ENCODE measurements around the gene SFI1.

The SFI1 gene

DNA sequence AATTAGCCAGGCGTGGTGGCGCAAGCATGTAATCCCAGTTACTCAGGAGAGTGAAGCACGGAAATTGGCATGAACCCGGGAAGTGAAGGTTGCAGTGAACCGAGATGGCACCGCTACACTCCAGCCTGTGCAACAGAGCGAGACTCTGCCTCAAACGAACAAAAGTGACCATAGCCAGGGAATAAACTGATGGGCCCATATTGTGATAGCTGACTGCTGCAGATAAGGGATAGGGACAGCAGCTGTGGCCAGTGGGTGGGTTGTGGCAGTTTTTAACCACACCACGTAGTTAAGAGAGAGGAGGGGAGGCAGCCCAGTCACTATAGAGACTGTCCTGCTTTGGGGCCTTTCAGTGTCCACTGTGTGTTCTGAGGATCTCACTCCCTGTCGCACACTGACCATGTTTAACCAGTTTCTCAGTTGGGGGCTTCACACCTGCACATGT is 106.8 kb downstream of the SFI1 start:
- DNase-seq = no peak

DNA sequence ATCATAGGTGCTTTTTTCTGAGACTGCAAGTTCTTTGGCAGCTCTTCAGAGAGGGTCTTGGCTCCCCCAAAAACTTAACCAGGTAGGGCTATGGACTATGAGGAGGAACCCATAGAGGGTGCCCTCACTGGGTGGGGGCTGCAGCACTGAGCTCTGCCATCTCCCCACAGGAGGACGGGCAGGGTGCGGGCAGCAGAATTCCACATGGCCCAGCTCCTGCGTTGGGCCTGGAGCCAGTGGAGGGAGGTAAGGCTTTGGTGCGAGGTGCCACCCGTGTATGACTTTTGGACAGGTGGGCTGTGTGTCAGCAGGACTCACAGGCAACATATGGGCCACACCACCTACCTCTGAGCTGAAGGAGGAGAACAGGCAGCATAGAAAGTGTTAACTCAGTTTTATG is 107.2 kb downstream of the SFI1 start:
- DNase-seq = no peak

DNA sequence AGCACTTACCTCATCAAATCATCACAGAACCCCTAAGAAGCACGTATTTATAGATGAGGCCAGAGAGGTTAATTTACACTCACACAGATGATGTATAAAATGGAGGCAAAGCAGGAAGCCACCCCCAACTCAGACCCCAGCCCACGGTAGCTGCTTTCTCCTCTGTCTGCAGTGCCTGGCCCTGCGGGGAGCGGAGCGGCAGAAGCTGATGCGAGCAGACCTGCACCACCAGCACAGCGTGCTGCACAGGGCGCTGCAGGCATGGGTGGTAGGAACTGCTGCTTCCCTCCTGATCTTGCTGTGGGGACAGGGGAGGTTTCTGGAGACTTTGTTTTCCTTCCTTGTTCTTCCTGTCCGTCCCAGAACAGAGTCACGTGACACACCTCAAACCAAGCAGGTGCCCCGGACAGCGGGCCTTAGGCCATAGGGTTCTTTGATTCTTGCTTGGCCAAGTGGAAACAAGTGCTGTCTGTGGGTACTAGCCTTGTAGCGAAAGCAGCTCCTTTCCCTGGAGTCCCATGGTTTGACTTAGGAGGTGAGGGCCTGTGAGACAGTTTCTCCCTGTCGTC is 107.9 kb downstream of the SFI1 start:
- DNase-seq = no peak

DNA sequence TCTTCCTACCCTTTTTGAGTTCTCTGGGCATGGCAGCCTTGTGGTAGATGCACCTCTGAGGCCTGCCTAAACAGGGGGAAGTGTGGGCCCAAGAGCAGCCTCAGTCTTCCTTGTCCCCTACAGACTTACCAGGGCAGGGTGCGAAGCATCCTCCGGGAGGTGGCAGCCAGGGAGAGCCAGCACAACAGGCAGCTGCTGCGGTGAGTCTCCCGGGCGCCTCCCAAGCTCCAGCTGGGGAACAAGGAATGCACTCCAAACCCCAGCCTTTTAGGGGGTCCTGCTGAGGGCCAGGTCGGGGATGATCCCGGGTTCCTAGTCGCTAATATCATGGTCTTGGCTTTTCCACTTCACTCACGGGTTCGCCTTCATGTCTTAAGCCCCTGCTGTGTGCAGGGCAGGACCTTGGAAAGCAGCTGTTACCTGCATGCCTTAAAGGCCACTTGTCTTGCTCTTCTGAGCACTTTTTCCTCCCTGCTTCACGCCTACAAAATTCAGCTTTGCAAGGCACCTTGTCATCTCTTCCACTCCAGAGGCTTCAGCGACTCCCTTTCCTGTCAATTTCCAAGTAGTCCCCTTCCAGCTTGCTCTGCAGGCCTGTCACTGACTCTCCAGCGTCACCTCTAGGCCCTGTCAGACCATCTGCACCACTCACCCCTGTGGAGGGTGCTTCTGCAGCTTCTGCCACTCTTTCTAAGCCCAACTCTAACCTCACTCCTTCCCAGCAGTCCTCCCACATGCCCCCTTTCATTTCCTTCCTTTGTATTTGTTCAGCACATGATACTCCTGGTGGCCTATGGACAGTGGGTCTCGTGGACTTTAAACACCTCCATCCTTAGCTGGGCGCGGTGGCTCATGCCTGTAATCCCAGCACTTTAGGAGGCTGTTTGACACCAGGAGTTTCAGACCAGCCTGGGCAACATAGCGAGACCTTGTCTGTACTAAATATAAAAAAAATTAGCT is 108.7 kb downstream of the SFI1 start:
- no peak for DNase-seq

DNA sequence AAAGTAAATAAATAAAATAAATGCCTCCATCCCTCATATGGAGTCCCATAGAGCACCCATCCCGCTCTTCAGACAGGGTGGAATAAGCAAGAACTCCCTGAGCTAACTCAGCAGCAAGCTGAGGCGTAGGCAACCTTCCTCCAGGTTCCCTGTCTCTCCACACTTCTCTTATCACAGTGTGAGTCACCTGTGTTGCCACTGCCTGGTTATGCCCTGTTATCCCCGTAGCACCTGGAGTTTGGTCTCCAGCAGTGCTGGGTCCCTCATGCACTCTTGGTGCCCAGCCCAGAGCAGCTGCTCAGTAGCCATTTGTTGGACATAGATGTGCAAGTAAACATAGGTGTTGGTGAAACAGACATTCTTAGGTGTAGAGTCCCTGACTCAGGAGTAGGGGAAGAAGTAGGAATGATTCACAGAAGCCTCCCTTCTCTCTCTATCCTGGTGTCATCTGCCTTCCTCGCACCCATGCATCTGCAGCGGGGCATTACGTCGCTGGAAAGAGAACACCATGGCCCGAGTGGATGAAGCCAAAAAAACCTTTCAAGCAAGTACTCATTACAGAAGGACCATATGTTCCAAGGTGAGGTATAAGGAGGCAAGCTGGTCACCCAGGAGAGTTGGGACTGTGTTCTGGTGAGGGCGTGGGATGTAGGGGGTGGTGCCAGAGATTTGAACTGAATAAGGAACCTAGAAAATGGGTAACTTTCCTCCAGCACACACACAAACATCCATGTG is 109.7 kb downstream of the SFI1 start:
- no peak for DNase-seq

DNA sequence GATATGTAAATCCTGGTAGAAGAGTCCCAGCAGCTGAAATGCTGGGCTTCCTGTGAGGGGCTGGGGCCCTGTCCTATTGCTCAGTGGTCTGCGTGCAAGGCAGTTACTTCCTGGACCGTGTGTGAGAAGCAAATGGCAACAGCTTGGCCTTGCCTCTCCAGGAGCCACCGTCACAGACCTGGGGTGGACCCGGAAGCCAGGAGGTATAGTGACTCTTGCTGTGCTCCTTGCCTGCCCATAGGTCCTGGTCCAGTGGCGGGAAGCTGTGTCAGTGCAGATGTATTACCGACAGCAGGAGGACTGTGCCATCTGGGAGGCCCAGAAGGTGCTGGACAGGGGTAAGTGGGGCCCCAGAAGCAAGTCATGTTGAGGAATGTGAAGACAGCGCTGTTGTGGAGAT is 111.4 kb downstream of the SFI1 start:
- DNase-seq = no peak

DNA sequence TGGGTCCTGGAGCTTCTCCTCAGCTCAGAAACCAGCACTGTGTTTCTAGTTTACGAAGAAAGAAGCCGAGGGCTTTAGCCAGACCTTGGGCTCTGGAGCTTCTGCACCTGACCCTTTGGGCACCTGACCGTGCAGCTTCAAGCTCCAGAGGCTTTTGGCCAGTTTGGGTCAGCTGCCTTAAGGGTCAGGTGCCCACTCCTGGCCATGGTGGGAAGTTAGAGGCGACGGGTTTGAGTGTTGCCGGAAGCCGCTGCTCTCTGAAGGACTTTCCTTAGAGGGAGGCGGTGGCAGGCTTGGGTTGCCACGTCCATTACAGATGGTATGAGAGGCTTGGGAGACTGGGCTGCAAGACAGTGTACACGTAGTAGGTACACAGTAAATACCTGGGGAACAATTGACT is 113.4 kb downstream of the SFI1 start:
- no peak for DNase-seq

DNA sequence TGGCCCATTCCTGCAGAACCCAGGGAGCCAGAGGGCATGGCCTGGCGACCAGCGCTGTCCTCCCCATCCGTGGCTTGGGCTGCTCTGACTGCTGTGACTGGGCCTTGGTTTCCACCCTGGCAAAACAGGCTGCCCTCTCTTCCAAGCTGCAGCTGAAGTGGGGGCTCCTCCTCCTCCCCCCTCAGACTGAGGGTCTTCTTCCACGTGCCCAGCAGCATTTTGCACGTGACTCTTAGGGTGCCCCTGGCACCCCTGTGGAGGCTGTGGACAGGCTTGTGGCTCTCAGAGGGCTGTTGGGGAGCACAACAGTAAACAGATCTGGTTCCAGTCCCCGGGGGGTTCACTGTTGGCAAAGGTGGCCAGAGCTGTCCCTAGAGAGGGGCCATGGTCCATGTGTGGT is 114.3 kb downstream of the SFI1 start:
- DNase-seq = no peak

DNA sequence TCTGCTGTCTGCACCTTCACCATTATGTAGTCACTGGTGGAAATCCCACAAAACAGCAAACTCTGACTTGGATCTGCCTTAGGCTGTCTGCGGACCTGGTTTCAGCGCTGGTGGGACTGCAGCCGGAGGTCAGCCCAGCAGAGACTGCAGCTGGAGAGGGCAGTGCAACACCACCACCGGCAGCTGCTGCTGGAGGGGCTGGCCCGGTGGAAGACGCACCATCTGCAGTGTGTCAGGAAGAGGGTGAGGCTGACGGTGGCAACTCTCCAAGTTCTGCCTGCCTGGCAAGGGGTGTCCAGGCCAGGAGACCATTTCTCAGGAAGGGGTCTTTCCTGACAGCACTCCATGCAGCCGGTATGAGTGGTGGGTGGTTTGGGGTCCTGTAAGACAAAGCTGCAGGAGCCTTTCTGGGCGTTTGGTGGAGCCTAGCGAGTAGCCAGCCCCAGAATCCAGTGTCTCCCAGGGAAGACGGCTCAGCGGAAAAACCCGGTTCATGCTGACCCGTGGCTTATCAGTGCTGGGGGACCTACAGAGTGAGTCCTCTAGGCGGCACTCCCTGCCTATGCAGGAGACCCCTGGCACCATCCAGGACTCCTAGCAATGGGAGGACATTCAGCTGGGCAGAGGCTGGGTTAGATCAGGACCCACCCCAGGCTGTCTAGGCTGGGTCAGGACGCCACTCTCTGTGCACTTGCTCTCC is 114.9 kb downstream of the SFI1 start:
- DNase-seq = no peak

DNA sequence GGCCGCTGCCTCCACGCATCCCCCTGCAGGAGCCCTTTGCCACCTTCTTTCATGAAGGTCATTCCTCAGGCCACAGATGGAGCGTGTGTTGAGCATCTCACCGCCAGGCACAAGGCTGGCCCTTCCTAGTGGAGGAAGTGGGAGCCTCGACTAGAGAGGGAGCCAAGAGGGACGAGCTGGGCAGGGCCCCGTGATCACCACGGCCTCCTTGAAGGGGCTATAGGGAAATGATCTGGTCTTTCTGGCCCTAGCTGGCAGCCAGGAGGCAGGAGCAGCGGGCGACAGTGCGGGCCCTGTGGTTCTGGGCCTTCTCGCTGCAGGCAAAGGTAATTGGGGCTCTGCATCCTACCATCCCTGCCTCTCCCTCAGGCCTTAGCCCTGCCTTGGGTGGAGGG is 116.6 kb downstream of the SFI1 start:
- DNase-seq = no peak

DNA sequence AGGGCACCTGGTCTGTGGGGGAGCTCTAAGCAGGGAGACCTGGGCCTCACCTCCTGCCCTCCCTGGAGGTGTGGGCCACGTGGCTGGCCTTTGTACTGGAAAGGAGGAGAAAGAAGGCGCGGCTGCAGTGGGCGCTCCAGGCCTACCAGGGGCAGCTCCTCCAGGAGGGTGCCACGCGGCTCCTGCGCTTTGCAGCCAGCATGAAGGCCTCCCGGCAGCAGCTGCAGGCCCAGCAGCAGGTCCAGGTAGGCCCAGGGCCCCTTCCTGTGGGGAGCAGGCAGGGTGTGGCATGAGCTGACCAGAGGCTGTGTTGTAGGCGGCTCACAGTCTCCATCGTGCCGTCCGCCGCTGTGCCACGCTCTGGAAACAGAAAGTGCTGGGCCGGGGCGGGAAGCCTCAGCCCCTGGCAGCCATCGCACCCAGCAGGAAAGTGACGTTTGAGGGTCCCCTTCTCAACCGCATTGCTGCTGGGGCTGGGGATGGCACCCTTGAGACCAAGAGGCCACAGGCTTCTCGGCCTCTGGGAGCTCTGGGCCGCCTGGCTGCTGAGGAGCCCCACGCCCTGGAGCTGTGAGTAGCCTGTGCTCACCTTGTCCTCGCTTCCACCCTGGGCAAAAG is 117.1 kb downstream of the SFI1 start:
- no peak for DNase-seq

DNA sequence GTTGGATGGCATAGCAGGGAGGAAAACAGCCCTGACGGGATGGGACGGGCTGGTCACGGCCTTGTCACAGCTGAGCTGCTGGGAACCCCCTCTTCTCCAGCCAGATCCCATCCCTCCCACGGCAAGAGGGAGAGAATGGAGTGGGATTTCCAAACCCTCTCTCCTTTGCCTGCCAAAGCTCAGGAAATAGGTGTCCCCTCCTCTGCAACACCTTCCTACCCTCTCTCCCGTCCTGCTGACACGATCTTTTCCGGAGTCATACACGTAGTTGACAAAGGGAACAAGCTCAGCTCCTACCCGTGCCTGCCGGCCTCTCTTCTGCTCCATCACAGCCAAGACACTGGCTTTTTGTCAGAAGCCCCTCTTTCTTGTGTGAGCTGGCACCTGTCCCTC is 117.6 kb downstream of the SFI1 start:
- no peak for DNase-seq

DNA sequence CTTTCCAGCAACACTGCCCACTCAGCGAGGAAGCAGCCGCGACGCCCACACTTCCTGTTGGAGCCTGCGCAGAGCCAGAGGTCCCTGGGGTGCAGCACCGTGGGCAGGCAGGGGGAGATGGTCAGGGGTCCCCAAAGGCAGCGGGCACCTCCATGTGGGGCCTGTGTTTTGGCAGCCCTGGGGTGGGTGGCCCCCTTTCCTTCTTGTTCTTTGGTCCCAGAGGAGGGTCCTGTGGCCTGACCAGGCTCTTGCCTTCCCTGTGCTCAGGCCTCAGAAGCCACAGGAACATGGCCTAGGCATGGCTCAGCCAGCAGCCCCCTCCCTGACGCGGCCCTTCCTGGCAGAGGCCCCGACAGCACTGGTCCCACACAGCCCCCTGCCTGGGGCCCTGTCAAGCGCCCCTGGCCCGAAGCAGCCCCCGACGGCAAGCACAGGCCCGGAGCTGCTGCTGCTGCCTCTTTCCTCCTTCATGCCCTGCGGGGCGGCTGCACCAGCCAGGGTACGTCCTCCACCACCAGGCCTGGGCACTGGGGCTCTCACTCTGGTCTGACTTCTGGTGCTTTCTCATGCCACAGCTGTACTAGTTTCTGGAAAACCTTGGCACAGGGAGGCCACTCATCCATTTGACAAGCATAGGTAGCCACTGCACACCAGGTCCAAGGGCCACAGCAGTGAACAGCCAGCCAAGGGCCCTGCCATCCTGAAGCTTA is 118.6 kb downstream of the SFI1 start:
- no peak for DNase-seq

DNA sequence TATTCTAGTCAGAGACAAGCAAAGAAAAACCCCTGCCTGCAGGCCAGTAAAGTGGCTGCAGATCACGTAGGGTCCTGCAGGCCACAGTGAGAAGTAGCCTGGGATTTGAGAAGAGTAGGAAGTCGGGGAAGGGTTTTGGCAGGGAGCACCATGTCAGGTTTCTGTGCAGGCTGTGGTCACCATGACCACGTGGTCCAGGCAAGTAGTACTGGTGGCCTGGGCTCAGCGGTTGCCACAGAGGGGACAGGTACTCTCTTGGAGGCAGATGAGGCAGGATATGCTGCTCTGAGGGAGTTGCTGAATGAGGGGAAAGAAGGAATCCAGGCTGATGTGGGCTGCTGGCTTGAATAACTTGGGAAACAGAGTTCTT is 119.1 kb downstream of the SFI1 start:
- no peak for DNase-seq

DNA sequence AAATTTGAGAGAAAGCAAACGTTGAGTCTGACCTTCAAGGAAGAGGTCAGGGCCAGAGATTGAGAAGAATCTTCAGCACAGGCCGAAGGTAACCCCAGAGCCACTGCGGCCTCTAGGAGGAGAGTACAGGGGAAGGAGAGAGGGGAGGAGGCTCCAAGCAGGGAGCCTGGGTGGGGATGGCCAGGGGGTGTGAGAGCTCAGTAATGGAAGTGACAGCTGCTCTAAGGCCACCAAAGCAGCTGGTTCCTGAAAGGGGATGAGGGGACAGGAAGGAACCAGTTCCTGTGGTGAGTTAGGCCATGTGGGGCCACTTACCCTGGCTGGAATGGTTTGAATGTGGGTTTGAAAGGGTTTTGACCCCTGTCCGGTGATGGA is 119.6 kb downstream of the SFI1 start:
- no peak for DNase-seq

DNA sequence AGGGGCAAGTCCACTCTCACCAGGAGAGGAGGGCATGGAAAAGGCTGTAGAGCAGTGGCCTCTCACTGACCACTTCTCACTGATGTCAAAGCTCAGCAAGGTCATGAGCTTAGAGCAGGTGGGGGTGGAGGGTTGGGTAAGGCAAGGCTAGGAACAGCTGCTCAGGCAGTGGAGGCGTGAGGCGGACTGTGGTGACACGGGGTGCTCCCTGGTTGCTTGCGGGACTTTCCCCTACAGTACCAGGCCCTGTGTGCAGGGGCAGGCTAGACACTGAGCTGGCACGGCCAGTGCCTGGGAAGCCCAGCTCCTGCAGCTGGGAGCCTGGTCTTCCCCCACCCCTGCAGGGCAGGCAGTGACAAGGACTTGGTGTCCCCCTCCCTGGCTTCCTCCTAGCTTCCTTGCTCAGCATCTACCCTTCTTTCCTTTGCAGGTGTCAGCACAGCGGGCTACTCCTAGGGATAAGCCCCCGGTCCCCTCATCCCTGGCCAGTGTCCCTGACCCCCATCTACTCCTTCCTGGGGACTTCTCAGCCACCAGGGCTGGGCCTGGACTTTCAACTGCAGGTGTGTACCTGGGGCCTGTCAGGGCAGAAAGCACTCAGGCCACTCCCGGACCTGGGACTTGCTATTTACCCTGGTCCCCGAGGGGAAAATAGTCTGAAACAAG is 120.1 kb downstream of the SFI1 start:
- no peak for DNase-seq

DNA sequence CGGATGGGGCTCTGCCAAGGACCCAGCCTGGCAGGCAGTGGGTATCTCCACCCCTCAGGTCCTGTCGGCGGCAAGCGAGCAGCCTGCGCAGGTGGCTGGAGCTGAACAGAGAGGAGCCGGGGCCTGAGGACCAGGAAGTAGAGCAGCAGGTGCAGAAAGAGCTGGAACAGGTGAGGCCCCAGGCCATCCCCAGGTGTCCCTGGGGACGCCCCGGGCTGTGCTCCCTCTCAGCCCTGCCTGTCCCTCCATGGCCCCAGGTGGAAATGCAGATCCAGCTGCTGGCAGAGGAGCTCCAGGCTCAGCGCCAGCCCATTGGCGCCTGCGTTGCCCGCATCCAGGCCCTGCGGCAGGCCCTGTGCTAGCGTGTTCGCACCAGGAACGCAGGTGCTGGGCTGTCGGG is 121.7 kb downstream of the SFI1 start:
- no peak for DNase-seq

DNA sequence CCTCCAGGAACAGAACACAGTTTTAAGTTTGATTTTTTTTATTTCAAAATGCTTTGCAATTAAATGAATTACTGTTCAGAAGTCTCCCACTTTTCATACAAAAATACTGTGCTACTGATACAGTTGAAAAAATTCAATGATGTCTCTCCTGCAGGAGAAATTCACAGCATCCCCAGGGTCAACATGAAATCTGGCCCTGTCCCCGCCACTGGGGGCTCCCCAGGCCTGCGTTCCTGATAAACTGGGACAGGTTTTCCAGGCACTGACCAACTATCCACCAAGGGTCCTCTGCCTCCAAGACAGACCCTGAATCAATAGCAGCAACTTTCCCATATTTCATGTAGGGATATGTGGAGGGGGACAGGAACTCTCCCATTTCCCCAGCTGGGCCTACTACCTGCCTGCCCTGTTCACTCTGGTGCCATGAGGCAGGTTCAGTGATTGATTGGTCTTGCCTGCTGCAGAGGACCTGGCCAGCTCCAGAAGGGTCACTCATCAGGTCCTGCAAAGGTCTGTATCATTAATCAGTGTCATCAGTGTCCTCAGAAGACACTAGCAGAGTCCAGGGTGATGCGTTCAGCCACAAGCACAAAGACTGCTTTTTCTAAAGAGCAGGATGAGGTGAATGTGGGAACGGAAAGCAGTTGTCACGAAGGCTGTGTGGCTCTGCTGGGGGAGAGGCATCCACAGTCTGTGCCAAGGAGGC is 122.3 kb downstream of the SFI1 start:
- no peak for DNase-seq

DNA sequence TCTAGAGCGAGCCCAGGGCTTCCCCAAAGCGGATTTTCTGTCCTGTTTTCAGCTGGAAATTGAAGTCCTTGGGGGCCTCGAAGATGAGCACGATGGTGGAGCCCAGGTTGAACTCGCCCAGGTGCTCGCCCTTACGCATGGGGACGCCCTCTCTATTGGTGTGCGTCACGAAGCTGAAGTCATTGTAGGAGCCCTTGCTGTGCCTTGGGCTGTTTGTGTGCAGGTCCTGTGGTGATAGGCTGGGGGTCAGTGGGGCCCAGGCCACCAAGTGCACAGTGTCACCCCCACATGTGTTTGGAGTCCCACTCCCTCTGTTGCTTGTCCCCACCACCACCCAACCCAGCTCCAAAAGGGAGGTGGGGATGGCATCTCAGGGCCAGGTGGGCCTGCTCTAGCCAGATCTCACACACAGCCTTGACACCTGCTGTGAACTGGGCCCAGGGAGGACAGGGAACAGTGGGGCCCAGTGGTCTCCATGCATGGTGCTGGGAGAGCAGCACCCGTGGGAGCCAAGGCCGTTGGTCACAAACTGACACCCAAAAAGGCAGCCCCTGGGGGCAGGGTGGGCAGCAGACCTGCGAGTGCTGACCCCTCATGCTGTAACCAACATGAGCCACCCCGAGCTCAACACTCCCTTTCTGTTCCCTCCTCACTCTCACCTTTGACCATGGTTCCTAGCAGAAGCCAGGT is 123.4 kb downstream of the SFI1 start:
- no peak for DNase-seq

DNA sequence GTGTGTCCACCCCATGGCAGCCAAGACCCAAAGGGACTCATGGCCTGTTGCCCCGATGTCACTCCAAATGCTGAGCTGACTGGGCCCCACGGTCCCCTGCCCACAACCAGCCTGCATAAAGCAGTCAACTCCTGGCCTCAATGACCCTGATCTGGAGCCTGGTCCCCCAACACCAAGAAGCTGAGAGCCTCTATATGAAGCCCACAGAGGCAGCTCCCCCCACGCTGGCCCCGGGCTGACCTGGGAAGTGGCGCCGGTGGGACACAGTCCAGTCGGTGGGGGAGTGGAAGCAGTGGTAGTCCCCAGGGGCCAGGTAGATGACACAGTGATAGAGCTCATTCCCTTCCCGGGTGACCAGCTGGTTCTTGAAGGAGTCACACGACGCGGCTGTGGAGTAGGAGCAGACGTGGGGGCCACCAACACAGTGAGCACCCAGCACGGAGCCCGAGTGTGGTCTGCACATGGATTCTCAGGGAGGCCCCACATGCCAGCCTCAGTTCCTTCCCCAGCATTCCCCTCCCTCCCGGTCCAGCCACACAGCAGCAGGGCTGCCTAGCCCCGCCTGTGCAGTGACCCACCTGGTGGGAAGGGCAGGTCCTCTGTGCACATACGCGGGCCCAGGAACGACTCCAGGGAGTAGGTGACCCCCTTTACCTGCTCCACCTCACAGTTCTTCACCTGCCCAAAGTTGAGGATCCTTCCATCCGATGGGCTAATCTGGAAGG is 124.6 kb downstream of the SFI1 start:
- DNase-seq = no peak

Measured in bone marrow (tissue), 2 donors.